ENCODE measurements around the gene STOML1.

Gene STOML1

DNA sequence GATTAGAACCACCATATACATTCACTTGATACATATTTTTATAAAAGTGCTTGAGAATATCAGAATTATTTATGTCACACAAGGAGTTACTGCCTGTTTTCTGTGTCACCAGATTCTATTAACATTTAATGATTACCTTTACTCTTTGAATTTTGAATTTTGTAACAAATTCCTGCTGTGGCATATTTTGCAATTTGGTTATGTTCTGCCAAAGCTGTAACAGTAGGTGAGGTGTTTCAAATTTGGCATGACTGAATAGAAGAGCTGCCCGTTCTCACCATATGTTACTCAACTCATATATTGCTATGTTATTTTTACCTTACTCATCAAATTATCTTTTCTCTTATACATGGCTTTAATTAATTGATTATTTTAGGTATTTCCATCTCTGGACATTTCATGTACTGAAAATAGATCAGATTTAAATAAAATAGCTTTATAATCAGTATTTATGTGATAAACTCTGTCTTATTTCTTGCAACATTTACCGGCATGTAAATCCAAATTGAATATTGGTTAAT, 21.3 kb upstream of the STOML1 start:
- H3K9me3 ChIP-seq (ENCODE audit: control extremely low read depth in 1 of 5, control insufficient read depth in 4 of 5, insufficient read depth in 2 of 5, low read depth in 1 of 5, low read length in 4 of 5) = peaks cover 0 to 4% (median 0%) of the 10 kb centered on the region in 5 experiments
- no peak overlapping the region for H3K4me3 ChIP-seq (ENCODE audit: control insufficient read depth in 1 of 7, extremely low read depth in 1 of 7, insufficient read depth in 4 of 7, low read depth in 2 of 7, low read length in 6 of 7)
- DNase-seq = no peak
- WGBS (ENCODE audit: insufficient coverage) = no CpG with 5 or more reads among the region's 2 CpGs
- no peaks in the 10 kb centered on the region for H3K27me3 ChIP-seq (replicated peaks in 2 of 5; ENCODE audit: control insufficient read depth in 4 of 5, insufficient read depth in 5 of 5, low read length in 4 of 5)
- ChIA-PET CTCF (interaction anchor here (1.1 to 2.2 kb wide), 5 partner anchors 10 to 28 kb away, joined by 3 to 6 read pairs (median 5); partner anchors contain the start of gene PML), POLR2A (no interaction called here)
- peaks cover 9 to 50% (median 27%) of the 10 kb centered on the region in 4 experiments for H3K36me3 ChIP-seq (ENCODE audit: control insufficient read depth in 4 of 4, insufficient read depth in 4 of 4, low read length in 3 of 4)
- H3K4me1 ChIP-seq (ENCODE audit: control extremely low read depth in 1 of 4, control insufficient read depth in 4 of 4, insufficient read depth in 4 of 4, low read length in 3 of 4) = peaks cover 11 to 48% (median 23%) of the 10 kb centered on the region in 4 experiments
- H3K27ac ChIP-seq (ENCODE audit: insufficient read depth in 1 of 2, low read depth in 1 of 2, low read length in 2 of 2, poor library complexity in 1 of 2, severe bottlenecking in 2 of 2) = no peak overlapping the region

DNA sequence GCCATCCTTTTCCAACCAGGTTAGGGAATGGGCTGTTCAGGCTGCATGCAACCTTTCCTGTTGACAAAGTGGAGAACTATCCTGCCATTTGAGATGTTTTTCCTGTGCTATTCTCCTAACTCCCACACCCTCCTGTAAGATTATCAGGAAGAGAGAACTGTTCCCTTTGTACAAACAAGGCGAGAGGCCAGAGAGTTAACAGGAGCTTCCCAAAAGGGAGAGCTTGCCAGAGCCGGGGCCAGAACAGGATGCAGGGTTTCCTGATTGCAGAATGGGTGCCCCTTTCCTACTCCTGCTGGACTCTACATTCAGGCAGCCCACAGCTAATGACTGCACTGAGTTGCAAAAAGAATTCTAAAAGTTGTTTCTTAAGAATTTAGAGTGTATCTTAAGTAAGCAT, 19.5 kb upstream of the STOML1 start:
- Histone ChIP-seq H3K4me3 (ENCODE audit: control insufficient read depth in 1 of 7, extremely low read depth in 1 of 7, insufficient read depth in 4 of 7, low read depth in 2 of 7, low read length in 6 of 7) (peak overlapping the region in 4 of 7 experiments; percentile 3 to 61 (median 46)), H3K27ac (ENCODE audit: insufficient read depth in 1 of 2, low read depth in 1 of 2, low read length in 2 of 2, poor library complexity in 1 of 2, severe bottlenecking in 2 of 2) (peak overlapping the region; percentile 55), H3K9me3 (ENCODE audit: control extremely low read depth in 1 of 5, control insufficient read depth in 4 of 5, insufficient read depth in 2 of 5, low read depth in 1 of 5, low read length in 4 of 5) (peaks cover 0 to 4% (median 0%) of the 10 kb centered on the region in 5 experiments), H3K4me1 (ENCODE audit: control extremely low read depth in 1 of 4, control insufficient read depth in 4 of 4, insufficient read depth in 4 of 4, low read length in 3 of 4) (peaks cover 11 to 66% (median 40%) of the 10 kb centered on the region in 4 experiments), H3K27me3 (replicated peaks in 2 of 5; ENCODE audit: control insufficient read depth in 4 of 5, insufficient read depth in 5 of 5, low read length in 4 of 5) (no peaks in the 10 kb centered on the region), H3K36me3 (ENCODE audit: control insufficient read depth in 4 of 4, insufficient read depth in 4 of 4, low read length in 3 of 4) (peaks cover 9 to 57% (median 23%) of the 10 kb centered on the region in 4 experiments)
- DNase-seq = no peak
- CTCF ChIA-PET = interaction anchor here (1.6 to 3.3 kb wide), 4 partner anchors 15 to 38 kb away, joined by 5 to 12 read pairs (median 6); partner anchors contain the start of gene PML
- 0% methylated on average over 1 of the region's 2 CpGs for WGBS (ENCODE audit: insufficient coverage)
- POLR2A ChIA-PET = no interaction called here

DNA sequence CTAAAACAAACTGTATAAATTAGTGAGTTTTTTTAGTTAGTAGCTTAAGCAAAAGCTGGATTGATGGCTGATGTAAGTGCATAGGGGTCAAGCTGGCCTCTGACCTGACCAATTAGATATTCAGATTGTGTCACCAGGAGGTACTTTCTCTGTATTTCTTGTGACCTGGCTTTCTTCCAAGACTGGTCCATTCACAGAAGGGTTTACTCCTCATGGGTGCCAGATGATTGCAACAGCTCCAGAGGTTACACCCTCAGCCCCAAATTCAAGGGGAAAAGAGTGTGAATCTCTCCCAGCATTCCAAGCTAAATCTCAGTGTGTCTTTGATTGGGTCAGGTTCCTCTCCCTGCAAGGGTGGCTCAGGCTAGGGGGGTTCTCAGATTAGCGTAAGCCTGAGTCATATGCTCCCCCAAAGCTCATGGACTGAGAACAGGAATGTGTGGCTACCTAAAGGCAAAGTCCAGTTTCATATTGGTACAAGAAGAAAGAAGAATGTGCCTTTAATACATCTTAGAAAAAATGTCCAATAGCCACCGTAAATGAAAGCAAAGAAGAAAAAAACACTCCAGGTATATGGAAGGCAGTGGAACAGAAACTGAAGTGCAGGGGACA, 18.9 kb upstream of the STOML1 start:
- Histone ChIP-seq H3K27me3 (replicated peaks in 2 of 5; ENCODE audit: control insufficient read depth in 4 of 5, insufficient read depth in 5 of 5, low read length in 4 of 5) (no peaks in the 10 kb centered on the region), H3K36me3 (ENCODE audit: control insufficient read depth in 4 of 4, insufficient read depth in 4 of 4, low read length in 3 of 4) (peaks cover 9 to 61% (median 25%) of the 10 kb centered on the region in 4 experiments), H3K27ac (ENCODE audit: insufficient read depth in 1 of 2, low read depth in 1 of 2, low read length in 2 of 2, poor library complexity in 1 of 2, severe bottlenecking in 2 of 2) (peak overlapping the region; percentile 55), H3K9me3 (ENCODE audit: control extremely low read depth in 1 of 5, control insufficient read depth in 4 of 5, insufficient read depth in 2 of 5, low read depth in 1 of 5, low read length in 4 of 5) (peaks cover 0 to 4% (median 0%) of the 10 kb centered on the region in 5 experiments), H3K4me3 (ENCODE audit: control insufficient read depth in 1 of 7, extremely low read depth in 1 of 7, insufficient read depth in 4 of 7, low read depth in 2 of 7, low read length in 6 of 7) (peak overlapping the region in 3 of 7 experiments; percentile 3 to 61 (median 42)), H3K4me1 (ENCODE audit: control extremely low read depth in 1 of 4, control insufficient read depth in 4 of 4, insufficient read depth in 4 of 4, low read length in 3 of 4) (peaks cover 11 to 72% (median 43%) of the 10 kb centered on the region in 4 experiments)
- POLR2A ChIA-PET = no interaction called here
- WGBS (ENCODE audit: insufficient coverage) = 63% methylated on average over 2 of the region's 2 CpGs
- CTCF ChIA-PET = interaction anchor here (0.9 to 3.3 kb wide), 5 partner anchors 15 to 38 kb away, joined by 3 to 12 read pairs (median 6); partner anchors contain the start of gene PML
- no peak for DNase-seq

DNA sequence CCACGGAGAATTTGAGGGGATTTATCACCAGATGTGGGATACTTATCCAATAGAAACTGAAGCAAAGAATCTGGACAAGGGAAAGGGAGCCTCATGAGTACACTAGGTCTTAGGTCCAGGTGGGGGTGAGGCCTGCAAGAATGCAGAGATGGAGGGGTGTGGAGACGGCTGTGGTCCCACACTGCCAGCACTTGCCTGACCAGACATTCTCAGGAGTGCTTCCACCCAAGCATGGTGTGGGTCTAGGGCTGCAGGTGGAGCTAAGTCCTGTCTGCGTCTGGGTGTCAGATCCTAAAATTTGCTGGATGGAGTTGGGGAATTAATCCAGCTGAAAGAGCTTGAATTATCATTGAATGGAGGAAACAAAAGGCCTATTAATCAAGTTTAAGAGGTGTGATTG, 16.8 kb upstream of the STOML1 start:
- CTCF ChIA-PET = interaction anchor here (0.6 to 3.3 kb wide), 4 partner anchors 9 to 36 kb away, joined by 3 to 12 read pairs (median 4); no protein-coding TSS in a partner anchor
- Histone ChIP-seq H3K27me3 (replicated peaks in 2 of 5; ENCODE audit: control insufficient read depth in 4 of 5, insufficient read depth in 5 of 5, low read length in 4 of 5) (no peaks in the 10 kb centered on the region), H3K9me3 (ENCODE audit: control extremely low read depth in 1 of 5, control insufficient read depth in 4 of 5, insufficient read depth in 2 of 5, low read depth in 1 of 5, low read length in 4 of 5) (peaks cover 0 to 7% (median 0%) of the 10 kb centered on the region in 5 experiments), H3K4me3 (ENCODE audit: control insufficient read depth in 1 of 7, extremely low read depth in 1 of 7, insufficient read depth in 4 of 7, low read depth in 2 of 7, low read length in 6 of 7) (no peak overlapping the region), H3K27ac (ENCODE audit: insufficient read depth in 1 of 2, low read depth in 1 of 2, low read length in 2 of 2, poor library complexity in 1 of 2, severe bottlenecking in 2 of 2) (no peak overlapping the region), H3K36me3 (ENCODE audit: control insufficient read depth in 4 of 4, insufficient read depth in 4 of 4, low read length in 3 of 4) (peaks cover 6 to 55% (median 24%) of the 10 kb centered on the region in 4 experiments), H3K4me1 (ENCODE audit: control extremely low read depth in 1 of 4, control insufficient read depth in 4 of 4, insufficient read depth in 4 of 4, low read length in 3 of 4) (peaks cover 11 to 69% (median 43%) of the 10 kb centered on the region in 4 experiments)
- WGBS (ENCODE audit: insufficient coverage) = 75% methylated on average over 1 of the region's 3 CpGs
- no peak for DNase-seq
- POLR2A ChIA-PET = no interaction called here

DNA sequence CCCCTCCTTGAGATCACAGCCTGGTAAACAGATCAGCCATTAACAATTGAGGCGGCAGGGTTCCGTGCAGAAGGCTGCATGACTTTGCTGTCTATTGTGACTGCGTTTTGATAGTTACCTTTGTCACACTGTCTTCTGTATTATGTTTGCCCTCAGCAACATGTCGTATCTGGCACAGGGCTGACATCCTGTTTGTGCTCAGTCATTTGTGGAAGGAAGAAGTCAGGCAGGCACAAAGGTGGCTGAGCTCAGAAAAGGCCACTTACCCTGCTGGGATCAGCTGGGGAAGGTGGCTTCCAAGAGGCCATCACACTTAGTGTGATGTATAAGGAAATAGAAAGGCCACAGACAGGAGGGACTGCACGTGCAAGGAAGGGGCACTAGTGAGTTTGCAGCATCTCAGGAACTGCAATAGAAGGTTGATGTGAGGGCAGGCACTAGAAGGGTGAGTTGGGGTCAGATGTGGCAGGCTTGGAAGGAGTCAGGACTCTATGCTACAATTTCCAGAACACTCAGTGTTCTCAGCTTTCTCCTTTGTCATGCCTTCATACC, 15.8 kb upstream of the STOML1 start:
- Histone ChIP-seq H3K9me3 (ENCODE audit: control extremely low read depth in 1 of 5, control insufficient read depth in 4 of 5, insufficient read depth in 2 of 5, low read depth in 1 of 5, low read length in 4 of 5) (peaks cover 0 to 10% (median 1%) of the 10 kb centered on the region in 5 experiments), H3K4me1 (ENCODE audit: control extremely low read depth in 1 of 4, control insufficient read depth in 4 of 4, insufficient read depth in 4 of 4, low read length in 3 of 4) (peaks cover 11 to 68% (median 43%) of the 10 kb centered on the region in 4 experiments), H3K36me3 (ENCODE audit: control insufficient read depth in 4 of 4, insufficient read depth in 4 of 4, low read length in 3 of 4) (peaks cover 13 to 57% (median 29%) of the 10 kb centered on the region in 4 experiments), H3K27me3 (replicated peaks in 2 of 5; ENCODE audit: control insufficient read depth in 4 of 5, insufficient read depth in 5 of 5, low read length in 4 of 5) (no peaks in the 10 kb centered on the region), H3K4me3 (ENCODE audit: control insufficient read depth in 1 of 7, extremely low read depth in 1 of 7, insufficient read depth in 4 of 7, low read depth in 2 of 7, low read length in 6 of 7) (peak overlapping the region in 3 of 7 experiments; percentile 7 to 33 (median 33)), H3K27ac (ENCODE audit: insufficient read depth in 1 of 2, low read depth in 1 of 2, low read length in 2 of 2, poor library complexity in 1 of 2, severe bottlenecking in 2 of 2) (peak overlapping the region; percentile 33 to 66)
- 0% methylated on average over 3 of the region's 5 CpGs for WGBS (ENCODE audit: insufficient coverage)
- DNase-seq = peak; percentile 38 to 83 (median 75)
- ChIA-PET CTCF (interaction anchor here (1.2 to 2.8 kb wide), 6 partner anchors 8 to 40 kb away, joined by 3 to 24 read pairs (median 5); partner anchors contain the start of gene PML), POLR2A (interaction anchor here (1.4 kb wide), 1 partner anchor 10 kb away, joined by 4 read pairs; no protein-coding TSS in a partner anchor)

DNA sequence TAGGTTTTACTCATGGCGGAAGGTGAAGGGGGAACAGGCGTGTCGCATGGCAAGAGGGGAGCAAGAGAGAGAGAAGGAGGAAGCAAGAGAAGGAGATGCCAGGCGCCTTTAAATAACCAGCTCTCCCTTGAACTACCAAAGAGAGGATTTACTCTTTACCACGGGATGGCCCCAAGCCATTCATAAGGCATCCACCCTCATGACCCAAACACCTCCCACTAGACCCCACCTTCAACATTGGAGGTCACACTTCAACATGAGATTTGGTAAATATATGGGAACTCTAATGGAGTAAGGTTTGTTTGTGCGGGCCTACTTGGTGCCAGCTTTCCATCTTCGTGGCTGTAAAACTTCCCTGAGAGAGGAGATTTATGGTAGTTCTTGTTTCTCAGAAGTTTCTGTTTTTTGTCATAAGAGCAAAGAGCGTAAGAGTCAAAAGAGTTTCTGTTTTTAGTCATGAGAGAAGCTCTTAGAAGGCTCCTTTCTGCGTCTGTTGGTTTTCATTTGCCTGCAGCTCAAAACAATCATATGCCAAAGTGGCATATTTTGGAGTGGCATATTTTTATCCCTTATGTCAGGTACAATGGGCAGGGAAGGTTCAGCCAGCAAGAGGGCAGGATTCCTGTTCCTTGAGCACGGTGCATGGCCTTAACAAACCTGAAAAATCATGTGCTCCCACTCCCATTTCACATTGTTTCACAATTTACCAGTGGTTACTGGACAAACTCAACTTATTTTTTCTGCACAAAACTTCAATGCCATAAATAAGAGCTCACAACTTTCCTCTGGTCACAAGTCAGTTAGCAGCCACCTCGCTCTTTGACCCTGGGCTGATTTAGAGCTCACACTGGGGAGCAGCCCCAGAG, 14.9 kb upstream of the STOML1 start:
- H3K4me3 ChIP-seq (ENCODE audit: control insufficient read depth in 1 of 7, extremely low read depth in 1 of 7, insufficient read depth in 4 of 7, low read depth in 2 of 7, low read length in 6 of 7) = peak overlapping the region in 3 of 7 experiments; percentile 20 to 43 (median 33)
- ChIA-PET CTCF (interaction anchor here (1.1 to 2.8 kb wide), 8 partner anchors 9 to 41 kb away, joined by 3 to 24 read pairs (median 4); partner anchors contain the start of gene PML), POLR2A (interaction anchor here (1.3 to 1.4 kb wide), 2 partner anchors 9 to 13 kb away, joined by 3 to 4 read pairs; partner anchors contain the start of gene PML)
- H3K4me1 ChIP-seq (ENCODE audit: control extremely low read depth in 1 of 4, control insufficient read depth in 4 of 4, insufficient read depth in 4 of 4, low read length in 3 of 4) = peaks cover 11 to 64% (median 41%) of the 10 kb centered on the region in 4 experiments
- no peak for DNase-seq
- peaks cover 0 to 6% (median 0%) of the 10 kb centered on the region in 5 experiments for H3K9me3 ChIP-seq (ENCODE audit: control extremely low read depth in 1 of 5, control insufficient read depth in 4 of 5, insufficient read depth in 2 of 5, low read depth in 1 of 5, low read length in 4 of 5)
- peak overlapping the region; percentile 33 to 66 for H3K27ac ChIP-seq (ENCODE audit: insufficient read depth in 1 of 2, low read depth in 1 of 2, low read length in 2 of 2, poor library complexity in 1 of 2, severe bottlenecking in 2 of 2)
- 47% methylated on average over 6 of the region's 11 CpGs for WGBS (ENCODE audit: insufficient coverage)
- peaks cover 9 to 59% (median 30%) of the 10 kb centered on the region in 4 experiments for H3K36me3 ChIP-seq (ENCODE audit: control insufficient read depth in 4 of 4, insufficient read depth in 4 of 4, low read length in 3 of 4)
- H3K27me3 ChIP-seq (replicated peaks in 2 of 5; ENCODE audit: control insufficient read depth in 4 of 5, insufficient read depth in 5 of 5, low read length in 4 of 5) = no peaks in the 10 kb centered on the region

All from common myeloid progenitor, CD34-positive (primary cell).